ENCODE data around the gene RESF1.
A peak's percentile ranks its signal among the peaks of the same experiment; 100 is the strongest.

RESF1 gene

GRCh38 chr12:31967539-31967938 is 8.3 kb downstream of the RESF1 start:
- no peak overlapping the region for H3K4me3 ChIP-seq (ENCODE audit: low read depth, low read length)
- no peak for DNase-seq (ENCODE audit: low read depth)
- TF ChIP-seq CTCF (IDR thresholded peaks at IDR 0.05; ENCODE audit: control insufficient read depth, extremely low read depth, insufficient read depth): no peak

GRCh38 chr12:31970199-31970598 is 11.0 kb downstream of the RESF1 start:
- DNase-seq (ENCODE audit: low read depth): no peak
- H3K4me3 ChIP-seq (ENCODE audit: low read depth, low read length): no peak overlapping the region

GRCh38 chr12:31973818-31974217 is 14.6 kb downstream of the RESF1 start:
- no peak for TF ChIP-seq CTCF (IDR thresholded peaks at IDR 0.05; ENCODE audit: control insufficient read depth, extremely low read depth, insufficient read depth)
- DNase-seq (ENCODE audit: low read depth): no peak
- H3K4me3 ChIP-seq (ENCODE audit: low read depth, low read length): no peak overlapping the region

More at GRCh38 chr12:31970199-31970598, 11.0 kb downstream of the RESF1 start:
- no peak for TF ChIP-seq CTCF (IDR thresholded peaks at IDR 0.05; ENCODE audit: control insufficient read depth, extremely low read depth, insufficient read depth)

- no peak for TF ChIP-seq CTCF (IDR thresholded peaks at IDR 0.05; ENCODE audit: control insufficient read depth, extremely low read depth, insufficient read depth)
Measured at GRCh38 chr12:31974673-31975072, 15.5 kb downstream of the RESF1 start.

GRCh38 chr12:31984806-31985591 is 25.8 kb downstream of the RESF1 start:
- no peak for TF ChIP-seq CTCF (IDR thresholded peaks at IDR 0.05; ENCODE audit: control insufficient read depth, extremely low read depth, insufficient read depth)
- no peak overlapping the region for H3K4me3 ChIP-seq (ENCODE audit: low read depth, low read length)
- no peak for DNase-seq (ENCODE audit: low read depth)

More at GRCh38 chr12:31974673-31975072, 15.5 kb downstream of the RESF1 start:
- H3K4me3 ChIP-seq (ENCODE audit: low read depth, low read length): no peak overlapping the region
- DNase-seq (ENCODE audit: low read depth): no peak

- TF ChIP-seq CTCF (IDR thresholded peaks at IDR 0.05; ENCODE audit: control insufficient read depth, extremely low read depth, insufficient read depth): no peak
Measured at GRCh38 chr12:31985832-31986231, 26.6 kb downstream of the RESF1 start.

More at GRCh38 chr12:31985832-31986231, 26.6 kb downstream of the RESF1 start:
- peak; percentile 45 for DNase-seq (ENCODE audit: low read depth)
- no peak overlapping the region for H3K4me3 ChIP-seq (ENCODE audit: low read depth, low read length)

Data from LNCaP clone FGC (cell line).